ENCODE data around the gene PCED1A.
A peak's percentile ranks its signal among the peaks of the same experiment; 100 is the strongest.

PCED1A gene

GRCh38 chr20:2874456-2874855 lies 34.0 kb upstream of the PCED1A start:
- Histone ChIP-seq H3K4me3 (ENCODE audit: low read depth in 1 of 2, low read length in 1 of 2) (peak overlapping the region; percentile 64 to 97), H3K9me3 (no peaks in the 10 kb centered on the region), H3K36me3 (peaks cover 4% of the 10 kb centered on the region), H3K27ac (no peak overlapping the region), H3K4me1 (ENCODE audit: control insufficient read depth in 1 of 2, insufficient read depth in 1 of 2, low read depth in 1 of 2, low read length in 1 of 2) (peaks cover 21 to 33% of the 10 kb centered on the region in 2 experiments), H3K27me3 (peaks cover 29% of the 10 kb centered on the region)
- no peak for TF ChIP-seq CTCF (IDR thresholded peaks at IDR 0.05)

GRCh38 chr20:2873747-2874041 lies 33.2 kb upstream of the PCED1A start:
- H3K36me3 ChIP-seq = no peaks in the 10 kb centered on the region
- peaks cover 29% of the 10 kb centered on the region for H3K27me3 ChIP-seq
- H3K27ac ChIP-seq = peak overlapping the region; percentile 75
- H3K4me3 ChIP-seq (ENCODE audit: low read depth in 1 of 2, low read length in 1 of 2) = peak overlapping the region; percentile 64 to 97
- TF ChIP-seq CTCF (IDR thresholded peaks at IDR 0.05) = no peak
- H3K9me3 ChIP-seq = no peaks in the 10 kb centered on the region
- peaks cover 21 to 33% of the 10 kb centered on the region in 2 experiments for H3K4me1 ChIP-seq (ENCODE audit: control insufficient read depth in 1 of 2, insufficient read depth in 1 of 2, low read depth in 1 of 2, low read length in 1 of 2)

GRCh38 chr20:2873010-2873746 lies 32.7 kb upstream of the PCED1A start, which contains the start of gene PTPRA:
TSS of gene PTPRA (plus strand) at chr20:2873481. CDS start at chr20:2964278, 90,797 bp downstream.
- Histone ChIP-seq H3K9me3 (no peaks in the 10 kb centered on the region), H3K36me3 (no peaks in the 10 kb centered on the region), H3K27ac (peak within 1 kb of the TSS; percentile 75), H3K4me3 (ENCODE audit: low read depth in 1 of 2, low read length in 1 of 2) (peak within 1 kb of the TSS; percentile 64 to 97), H3K4me1 (ENCODE audit: control insufficient read depth in 1 of 2, insufficient read depth in 1 of 2, low read depth in 1 of 2, low read length in 1 of 2) (peaks cover 21 to 33% of the 10 kb centered on the region in 2 experiments), H3K27me3 (peaks cover 29% of the 10 kb centered on the region)
- no peak for TF ChIP-seq CTCF (IDR thresholded peaks at IDR 0.05)

GRCh38 chr20:2872459-2873009 lies 32.1 kb upstream of the PCED1A start:
- peak overlapping the region; percentile 64 to 97 for H3K4me3 ChIP-seq (ENCODE audit: low read depth in 1 of 2, low read length in 1 of 2)
- peaks cover 1% of the 10 kb centered on the region for H3K36me3 ChIP-seq
- H3K9me3 ChIP-seq = no peaks in the 10 kb centered on the region
- H3K27me3 ChIP-seq = peaks cover 29% of the 10 kb centered on the region
- no peak overlapping the region for H3K27ac ChIP-seq
- H3K4me1 ChIP-seq (ENCODE audit: control insufficient read depth in 1 of 2, insufficient read depth in 1 of 2, low read depth in 1 of 2, low read length in 1 of 2) = peaks cover 21 to 33% of the 10 kb centered on the region in 2 experiments
- TF ChIP-seq CTCF (IDR thresholded peaks at IDR 0.05) = no peak

GRCh38 chr20:2871661-2872458 lies 31.4 kb upstream of the PCED1A start:
- peaks cover 8% of the 10 kb centered on the region for H3K36me3 ChIP-seq
- H3K4me1 ChIP-seq (ENCODE audit: control insufficient read depth in 1 of 2, insufficient read depth in 1 of 2, low read depth in 1 of 2, low read length in 1 of 2) = peaks cover 21 to 33% of the 10 kb centered on the region in 2 experiments
- H3K27me3 ChIP-seq = peaks cover 29% of the 10 kb centered on the region
- H3K9me3 ChIP-seq = no peaks in the 10 kb centered on the region
- no peak for TF ChIP-seq CTCF (IDR thresholded peaks at IDR 0.05)
- peak overlapping the region; percentile 64 to 97 for H3K4me3 ChIP-seq (ENCODE audit: low read depth in 1 of 2, low read length in 1 of 2)
- H3K27ac ChIP-seq = no peak overlapping the region
